ENCODE measurements around the gene NME9. TPM values are rescaled to one million over a fixed set of nuclear protein-coding genes. Genes with fewer than 3 reads are reported as not detected.

Gene NME9
- total RNA-seq, 1 experiment from 2014 or later: not detected

DNA sequence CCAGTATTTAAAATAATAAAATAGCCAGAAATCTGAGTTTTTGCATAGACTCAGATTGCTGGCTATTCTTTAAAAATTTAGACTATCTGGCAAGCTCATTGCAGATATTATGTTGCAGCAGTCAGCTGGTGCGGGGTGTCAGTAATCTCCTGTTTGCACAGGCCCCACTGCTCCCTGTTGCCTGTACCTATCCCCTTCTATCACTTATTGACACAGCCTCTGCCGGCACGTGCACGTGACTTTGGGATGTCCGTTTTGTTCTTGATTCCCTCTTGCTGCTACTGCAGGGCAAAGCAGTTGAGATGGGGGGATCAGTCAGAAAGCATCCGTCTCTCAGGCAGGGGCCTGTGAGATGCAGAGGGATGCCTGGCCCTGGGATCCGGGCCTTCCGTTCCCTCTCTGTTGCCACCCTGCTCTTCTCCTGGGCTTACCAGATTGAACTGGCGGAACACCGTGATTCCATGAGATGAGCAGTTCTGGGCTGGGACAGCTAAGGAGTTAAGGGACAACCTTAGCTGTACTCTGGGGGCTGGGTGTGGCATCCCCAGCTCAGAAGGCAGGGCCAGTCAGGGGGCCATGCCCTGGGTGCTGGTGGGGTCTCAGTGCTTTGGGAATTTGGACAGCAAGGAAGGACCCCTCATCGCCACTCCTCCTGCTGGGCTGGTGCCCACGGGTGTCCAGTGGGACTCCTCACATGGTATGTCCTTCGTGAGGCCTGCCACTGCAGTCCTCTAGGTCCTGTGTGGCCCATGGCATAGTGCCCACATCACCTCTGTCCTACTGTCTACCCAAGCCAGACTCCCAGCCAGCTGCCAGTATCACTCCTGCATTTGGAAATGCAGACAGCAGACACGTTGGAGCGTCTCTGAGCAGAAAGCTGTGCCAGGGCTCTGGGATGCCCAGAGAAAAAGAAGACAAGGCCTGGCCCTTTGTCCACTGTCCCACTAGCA is 30.5 kb upstream of the NME9 start:
- Histone ChIP-seq H3K14ac (ENCODE audit: insufficient read depth, low read length) (no peak overlapping the region), H3T11ph (ENCODE audit: low read length) (no peak overlapping the region), H3K9me3 (ENCODE audit: control insufficient read depth, low read depth, low read length) (no peaks in the 10 kb centered on the region), H2BK20ac (ENCODE audit: low read depth, low read length, poor library complexity, severe bottlenecking) (no peak overlapping the region), H3K4me2 (ENCODE audit: insufficient read depth, insufficient read length, low read length) (no peak overlapping the region), H3K18ac (ENCODE audit: insufficient read length, low read depth, low read length) (no peak overlapping the region), H4K8ac (replicated peaks; ENCODE audit: insufficient read length, low read depth, low read length) (no peak overlapping the region), H2BK12ac (ENCODE audit: insufficient read length, low read depth, low read length) (no peak overlapping the region), H2AK5ac (ENCODE audit: insufficient read length, low read length) (no peak overlapping the region), H2AFZ (ENCODE audit: low read length) (no peak overlapping the region), H4K91ac (ENCODE audit: insufficient read length, low read depth, low read length) (no peak overlapping the region), H3K27me3 (ENCODE audit: insufficient read depth, low read length) (no peaks in the 10 kb centered on the region), H2BK120ac (ENCODE audit: low read depth, low read length, poor library complexity, severe bottlenecking) (no peak overlapping the region), H3K79me1 (ENCODE audit: insufficient read depth, low read depth, low read length, poor library complexity, severe bottlenecking) (no peaks in the 10 kb centered on the region), H3K23ac (ENCODE audit: insufficient read length, low read depth, low read length) (no peak overlapping the region), H3K4me1 (ENCODE audit: insufficient read depth, low read length) (no peaks in the 10 kb centered on the region), H3K4ac (ENCODE audit: low read depth, low read length) (no peak overlapping the region), H3K23me2 (ENCODE audit: insufficient read length, low read depth, low read length, poor library complexity, severe bottlenecking) (no peaks in the 10 kb centered on the region), H2BK15ac (ENCODE audit: low read depth, low read length) (no peak overlapping the region), H3K9ac (ENCODE audit: extremely low read depth, insufficient read length, low read length) (no peak overlapping the region), H4K20me1 (ENCODE audit: control insufficient read depth, insufficient read depth, insufficient read length) (no peaks in the 10 kb centered on the region), H4K5ac (ENCODE audit: insufficient read length, low read depth, low read length) (no peak overlapping the region), H3K56ac (ENCODE audit: insufficient read length, low read depth, low read length) (no peak overlapping the region), H2BK5ac (ENCODE audit: insufficient read length, low read length) (no peak overlapping the region), H3K27ac (ENCODE audit: insufficient read length, low read depth, low read length) (no peak overlapping the region), H3K79me2 (ENCODE audit: insufficient read depth, low read length) (no peaks in the 10 kb centered on the region)
- H3K9me3 Mint-ChIP-seq: no peaks in the 10 kb centered on the region
- H3K27me3 Mint-ChIP-seq (ENCODE audit: low read depth): no peaks in the 10 kb centered on the region
- WGBS (ENCODE audit: extremely low coverage, insufficient read length, low lambda C conversion rate): no CpG with 5 or more reads among the region's 15 CpGs
- H3K36me3 Mint-ChIP-seq (ENCODE audit: insufficient read depth in 1 of 3, low read depth in 3 of 3): peaks cover 0 to 1% (median 0%) of the 10 kb centered on the region in 3 experiments; a peak in 2 of 7 replicates
- TF ChIP-seq, protein P1, sequence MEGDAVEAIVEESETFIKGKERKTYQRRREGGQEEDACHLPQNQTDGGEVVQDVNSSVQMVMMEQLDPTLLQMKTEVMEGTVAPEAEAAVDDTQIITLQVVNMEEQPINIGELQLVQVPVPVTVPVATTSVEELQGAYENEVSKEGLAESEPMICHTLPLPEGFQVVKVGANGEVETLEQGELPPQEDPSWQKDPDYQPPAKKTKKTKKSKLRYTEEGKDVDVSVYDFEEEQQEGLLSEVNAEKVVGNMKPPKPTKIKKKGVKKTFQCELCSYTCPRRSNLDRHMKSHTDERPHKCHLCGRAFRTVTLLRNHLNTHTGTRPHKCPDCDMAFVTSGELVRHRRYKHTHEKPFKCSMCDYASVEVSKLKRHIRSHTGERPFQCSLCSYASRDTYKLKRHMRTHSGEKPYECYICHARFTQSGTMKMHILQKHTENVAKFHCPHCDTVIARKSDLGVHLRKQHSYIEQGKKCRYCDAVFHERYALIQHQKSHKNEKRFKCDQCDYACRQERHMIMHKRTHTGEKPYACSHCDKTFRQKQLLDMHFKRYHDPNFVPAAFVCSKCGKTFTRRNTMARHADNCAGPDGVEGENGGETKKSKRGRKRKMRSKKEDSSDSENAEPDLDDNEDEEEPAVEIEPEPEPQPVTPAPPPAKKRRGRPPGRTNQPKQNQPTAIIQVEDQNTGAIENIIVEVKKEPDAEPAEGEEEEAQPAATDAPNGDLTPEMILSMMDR (conservative IDR thresholded peaks at IDR 0.05): no peak
- H3K4me3 Mint-ChIP-seq: no peak overlapping the region
- peaks cover 15 to 36% of the 10 kb centered on the region in 2 experiments for H3K4me1 Mint-ChIP-seq
- no peak for DNase-seq
- peak overlapping the region in 1 of 3 experiments; percentile 92; a peak in 3 of 7 replicates for H3K27ac Mint-ChIP-seq
